Mesenchymal stem cell (in vitro differentiated cells and primary cell): Measurements from ENCODE around the gene GATA2.

Experiments used
- DNase-seq: peaks from one replicate; pipeline ENCODE4 v3.0.0-alpha.2; 2013
- H2AFZ ChIP-seq: one replicate; pipeline ENCODE4 v1.6.1; 2013; ENCODE audit warnings: low read depth, mild to moderate bottlenecking, control low read depth, inconsistent platforms, low read length, moderate library complexity
- H2AK5ac ChIP-seq: 2 replicates; pipeline ENCODE4 v1.6.1; 2013; ENCODE audit warnings: low read length, moderate library complexity, mild to moderate bottlenecking, inconsistent platforms; ENCODE audit not compliant: severe bottlenecking
- H2BK120ac ChIP-seq: one replicate; pipeline ENCODE4 v1.6.1; 2013; ENCODE audit warnings: low read depth, mild to moderate bottlenecking, inconsistent platforms, low read length, moderate library complexity
- H2BK12ac ChIP-seq, 2 experiments: one replicate each; pipeline ENCODE4 v1.6.1; 2013; ENCODE audit warnings: inconsistent platforms in 2 of 2, low read length in 2 of 2, mild to moderate bottlenecking in 2 of 2, moderate library complexity in 2 of 2, control low read depth in 1 of 2
- H2BK15ac ChIP-seq: one replicate; pipeline ENCODE4 v1.6.1; 2013; ENCODE audit warnings: mild to moderate bottlenecking, low read depth, inconsistent platforms; ENCODE audit not compliant: poor library complexity, severe bottlenecking
- H2BK5ac ChIP-seq: 2 replicates; pipeline ENCODE4 v1.6.1; 2013; ENCODE audit warnings: low read depth, mild to moderate bottlenecking, low read length, control low read depth, inconsistent platforms; ENCODE audit not compliant: poor library complexity, severe bottlenecking
- H3K14ac ChIP-seq, 2 experiments: one replicate each; pipeline ENCODE4 v1.6.1; 2013; ENCODE audit warnings: inconsistent platforms in 2 of 2, low read length in 2 of 2, control low read depth in 1 of 2, mild to moderate bottlenecking in 1 of 2, moderate library complexity in 1 of 2
- H3K18ac ChIP-seq, 2 experiments: one replicate each; pipeline ENCODE4 v1.6.1; 2013; ENCODE audit warnings: inconsistent platforms in 2 of 2, low read length in 2 of 2, control low read depth in 1 of 2, low read depth in 1 of 2, mild to moderate bottlenecking in 1 of 2
- H3K23ac ChIP-seq, 2 experiments: one replicate each; pipeline ENCODE4 v1.6.1; 2013; ENCODE audit warnings: inconsistent platforms in 2 of 2, low read length in 2 of 2, mild to moderate bottlenecking in 2 of 2, moderate library complexity in 2 of 2, control low read depth in 1 of 2
- H3K27ac ChIP-seq: 2 replicates; pipeline ENCODE4 v1.5.1; 2013; ENCODE audit warnings: mild to moderate bottlenecking, moderate library complexity, low read length, control low read depth, inconsistent platforms; ENCODE audit not compliant: poor library complexity, severe bottlenecking
- H3K27me3 ChIP-seq, 2 experiments: 2 replicates each; pipeline versions ENCODE4 v1.6.1 to v1.7.0; 2013; ENCODE audit warnings: low read length in 2 of 2, mild to moderate bottlenecking in 2 of 2, moderate library complexity in 2 of 2, control low read depth in 1 of 2, inconsistent platforms in 1 of 2; ENCODE audit not compliant: control insufficient read depth in 1 of 2, insufficient read depth in 1 of 2
- H3K36me3 ChIP-seq, 2 experiments: 2 replicates each; pipeline versions ENCODE4 v1.6.1 to v1.7.0; 2013; ENCODE audit warnings: low read length in 2 of 2, control low read depth in 1 of 2, inconsistent platforms in 1 of 2, low read depth in 1 of 2, mild to moderate bottlenecking in 1 of 2; ENCODE audit not compliant: insufficient read depth in 2 of 2, control insufficient read depth in 1 of 2
- H3K4ac ChIP-seq, 2 experiments: one replicate each; pipeline ENCODE4 v1.6.1; 2013; ENCODE audit warnings: inconsistent platforms in 2 of 2, low read length in 2 of 2, mild to moderate bottlenecking in 2 of 2, moderate library complexity in 2 of 2, control low read depth in 1 of 2, low read depth in 1 of 2
- H3K4me1 ChIP-seq: 2 replicates; pipeline ENCODE4 v1.6.1; 2013; ENCODE audit warnings: low read depth, low read length, control low read depth; ENCODE audit not compliant: control insufficient read depth, insufficient read depth
- H3K4me2 ChIP-seq: 2 replicates; pipeline ENCODE4 v1.6.1; 2013; ENCODE audit warnings: low read length, mild to moderate bottlenecking, inconsistent platforms; ENCODE audit not compliant: poor library complexity, severe bottlenecking
- H3K4me3 ChIP-seq, 2 experiments: 2 replicates each; pipeline versions ENCODE4 v1.5.1 to v1.7.0; 2013; ENCODE audit warnings: low read length in 2 of 2, mild to moderate bottlenecking in 2 of 2, control low read depth in 1 of 2, low read depth in 1 of 2; ENCODE audit not compliant: insufficient read depth in 1 of 2
- H3K79me1 ChIP-seq: replicated peaks from 2 replicates; pipeline ENCODE4 v1.6.1; 2013; ENCODE audit warnings: mild to moderate bottlenecking, control low read depth, low read length, inconsistent platforms; ENCODE audit not compliant: poor library complexity, severe bottlenecking
- H3K9ac ChIP-seq: 2 replicates; pipeline ENCODE4 v1.7.0; 2013; ENCODE audit warnings: mild to moderate bottlenecking, low read length, moderate library complexity
- H3K9me3 ChIP-seq: 2 replicates; pipeline ENCODE4 v1.7.0; 2013; ENCODE audit warnings: mild to moderate bottlenecking, low read length; ENCODE audit not compliant: control insufficient read depth
- H4K8ac ChIP-seq: one replicate; pipeline ENCODE4 v1.6.1; 2013; ENCODE audit warnings: inconsistent platforms, mild to moderate bottlenecking, low read length, moderate library complexity
- H4K91ac ChIP-seq: one replicate; pipeline ENCODE4 v1.6.1; 2013; ENCODE audit warnings: mild to moderate bottlenecking, low read length, inconsistent platforms
- WGBS: methylation state at CpG from one replicate; pipeline ENCODE4 v1.1.7; 2013; ENCODE audit warnings: mixed read lengths; 5-methylcytosine and 5-hydroxymethylcytosine counted together

The GATA2 gene

DNA sequence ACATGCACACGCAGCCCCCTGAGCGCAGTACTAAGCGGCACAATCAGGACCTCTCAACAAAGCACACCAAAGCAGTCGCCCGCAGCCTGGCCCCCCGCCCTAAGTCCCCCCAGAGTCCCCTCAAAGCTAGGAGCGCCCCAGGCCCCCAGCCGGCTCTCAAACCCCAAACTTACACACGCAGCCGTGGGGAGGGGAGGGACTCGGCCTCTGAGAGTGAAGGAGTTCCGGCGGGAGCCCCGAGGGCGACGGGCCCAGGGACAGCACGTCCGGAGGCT lies 5.5 kb downstream of the GATA2 start:
- Histone ChIP-seq H3K4ac (no peak overlapping the region), H3K4me3 (peak overlapping the region in 1 of 2 experiments; percentile 63), H2AFZ (no peak overlapping the region), H2AK5ac (no peak overlapping the region), H4K8ac (peak overlapping the region; percentile 9), H3K4me1 (peaks cover 47% of the 10 kb centered on the region), H3K9ac (no peak overlapping the region), H2BK120ac (no peak overlapping the region), H3K4me2 (peak overlapping the region; percentile 36), H3K23ac (no peak overlapping the region), H3K79me1 (no peaks in the 10 kb centered on the region), H2BK5ac (no peak overlapping the region), H3K27ac (no peak overlapping the region), H2BK12ac (no peak overlapping the region), H2BK15ac (no peak overlapping the region), H3K36me3 (no peaks in the 10 kb centered on the region), H3K18ac (no peak overlapping the region), H3K14ac (no peak overlapping the region), H4K91ac (no peak overlapping the region), H3K27me3 (peaks cover 96 to 99% of the 10 kb centered on the region in 2 experiments), H3K9me3 (no peaks in the 10 kb centered on the region)
- 0% methylated on average over 11 of the region's 18 CpGs for WGBS
- no peak for DNase-seq

DNA sequence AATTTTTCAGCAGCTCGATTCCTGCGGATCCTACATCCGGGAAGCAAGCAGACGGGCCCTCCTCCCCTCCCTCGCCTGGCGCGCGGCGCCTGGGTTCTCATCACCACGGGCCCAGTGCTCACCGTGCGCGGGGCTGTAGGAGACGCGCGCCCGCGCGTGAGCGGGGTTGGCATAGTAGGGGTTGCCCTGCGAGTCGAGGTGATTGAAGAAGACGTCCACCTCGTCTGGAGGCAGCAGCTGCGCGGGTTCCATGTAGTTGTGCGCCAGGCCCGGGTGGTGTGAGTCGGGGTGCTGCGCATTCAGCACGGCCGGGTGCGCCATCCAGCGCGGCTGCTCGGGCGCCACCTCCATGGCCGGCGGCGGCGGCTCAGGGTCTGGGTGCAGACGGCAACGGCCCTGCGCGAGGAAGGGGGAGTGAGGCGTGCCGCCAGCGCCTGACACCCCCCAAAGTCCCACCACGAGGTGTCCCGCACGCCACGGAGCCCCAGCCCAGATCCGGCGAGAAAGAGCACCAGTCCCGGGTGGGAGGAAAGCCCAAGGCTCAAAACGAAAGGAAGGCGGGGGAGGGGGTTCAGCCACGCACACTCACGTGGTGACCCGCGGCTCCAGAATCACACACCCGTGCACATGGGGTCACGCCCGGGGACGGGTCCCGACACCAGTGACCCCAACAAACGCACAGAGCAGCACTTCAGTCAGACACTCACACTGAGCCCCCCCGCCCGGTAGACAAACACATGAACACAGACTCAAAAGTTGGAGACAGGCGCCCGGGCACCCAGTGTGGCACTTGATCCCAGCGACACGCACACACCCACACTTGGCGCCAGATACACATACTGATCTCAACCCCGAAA lies 6.1 kb downstream of the GATA2 start:
- H3K4me1 ChIP-seq: peaks cover 48% of the 10 kb centered on the region
- peak overlapping the region in 1 of 2 experiments; percentile 47 for H3K23ac ChIP-seq
- peak overlapping the region; percentile 21 to 63 for H3K4me3 ChIP-seq
- no peak overlapping the region for H3K4ac ChIP-seq
- H3K9ac ChIP-seq: no peak overlapping the region
- peak; percentile 51 for DNase-seq
- peak overlapping the region in 1 of 2 experiments; percentile 41 for H3K14ac ChIP-seq
- H2AFZ ChIP-seq: no peak overlapping the region
- no peak overlapping the region for H3K27ac ChIP-seq
- no peak overlapping the region for H2BK12ac ChIP-seq
- 1% methylated on average over 63 of the region's 75 CpGs for WGBS
- peak overlapping the region in 1 of 2 experiments; percentile 46 for H3K18ac ChIP-seq
- peak overlapping the region; percentile 55 for H4K8ac ChIP-seq
- no peaks in the 10 kb centered on the region for H3K79me1 ChIP-seq
- no peak overlapping the region for H2BK120ac ChIP-seq
- no peaks in the 10 kb centered on the region for H3K36me3 ChIP-seq
- H2BK15ac ChIP-seq: no peak overlapping the region
- H3K4me2 ChIP-seq: peak overlapping the region; percentile 46
- H3K27me3 ChIP-seq: peaks cover 96 to 99% of the 10 kb centered on the region in 2 experiments
- H2AK5ac ChIP-seq: no peak overlapping the region
- H3K9me3 ChIP-seq: no peaks in the 10 kb centered on the region
- no peak overlapping the region for H2BK5ac ChIP-seq
- no peak overlapping the region for H4K91ac ChIP-seq

DNA sequence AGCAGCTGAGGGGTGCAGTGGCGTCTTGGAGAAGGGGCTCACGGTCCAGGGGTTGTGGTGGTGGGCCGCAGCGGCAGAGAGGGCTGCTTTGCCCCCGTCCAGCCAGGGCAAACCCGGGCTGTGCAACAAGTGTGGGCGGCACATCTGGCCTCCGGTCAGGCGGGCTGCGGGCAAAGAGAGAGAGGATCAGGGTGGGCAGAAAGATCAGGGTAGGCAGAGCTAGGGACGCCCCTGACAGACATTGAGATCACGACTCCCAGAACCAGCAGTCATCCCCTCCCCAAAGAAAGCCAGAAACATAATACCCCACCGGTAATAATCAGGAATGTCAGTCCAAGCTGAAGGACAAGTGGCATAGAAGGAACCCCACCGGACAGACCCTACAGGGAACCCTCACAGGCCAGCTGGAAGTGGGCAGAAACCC lies 6.8 kb downstream of the GATA2 start:
- H3K9ac ChIP-seq: no peak overlapping the region
- H3K27me3 ChIP-seq: peaks cover 96 to 98% of the 10 kb centered on the region in 2 experiments
- no peak overlapping the region for H2AFZ ChIP-seq
- WGBS: 26% methylated on average over 8 of the region's 14 CpGs
- H4K91ac ChIP-seq: no peak overlapping the region
- H3K4me2 ChIP-seq: no peak overlapping the region
- H2BK15ac ChIP-seq: no peak overlapping the region
- no peak overlapping the region for H2BK5ac ChIP-seq
- no peak overlapping the region for H2AK5ac ChIP-seq
- peak overlapping the region in 1 of 2 experiments; percentile 39 for H2BK12ac ChIP-seq
- no peak overlapping the region for H4K8ac ChIP-seq
- H3K23ac ChIP-seq: no peak overlapping the region
- H3K27ac ChIP-seq: no peak overlapping the region
- H3K14ac ChIP-seq: no peak overlapping the region
- H3K18ac ChIP-seq: peak overlapping the region in 1 of 2 experiments; percentile 18
- no peaks in the 10 kb centered on the region for H3K79me1 ChIP-seq
- no peaks in the 10 kb centered on the region for H3K36me3 ChIP-seq
- DNase-seq: no peak
- H2BK120ac ChIP-seq: no peak overlapping the region
- no peaks in the 10 kb centered on the region for H3K9me3 ChIP-seq
- no peak overlapping the region for H3K4ac ChIP-seq
- peaks cover 48% of the 10 kb centered on the region for H3K4me1 ChIP-seq
- H3K4me3 ChIP-seq: no peak overlapping the region

DNA sequence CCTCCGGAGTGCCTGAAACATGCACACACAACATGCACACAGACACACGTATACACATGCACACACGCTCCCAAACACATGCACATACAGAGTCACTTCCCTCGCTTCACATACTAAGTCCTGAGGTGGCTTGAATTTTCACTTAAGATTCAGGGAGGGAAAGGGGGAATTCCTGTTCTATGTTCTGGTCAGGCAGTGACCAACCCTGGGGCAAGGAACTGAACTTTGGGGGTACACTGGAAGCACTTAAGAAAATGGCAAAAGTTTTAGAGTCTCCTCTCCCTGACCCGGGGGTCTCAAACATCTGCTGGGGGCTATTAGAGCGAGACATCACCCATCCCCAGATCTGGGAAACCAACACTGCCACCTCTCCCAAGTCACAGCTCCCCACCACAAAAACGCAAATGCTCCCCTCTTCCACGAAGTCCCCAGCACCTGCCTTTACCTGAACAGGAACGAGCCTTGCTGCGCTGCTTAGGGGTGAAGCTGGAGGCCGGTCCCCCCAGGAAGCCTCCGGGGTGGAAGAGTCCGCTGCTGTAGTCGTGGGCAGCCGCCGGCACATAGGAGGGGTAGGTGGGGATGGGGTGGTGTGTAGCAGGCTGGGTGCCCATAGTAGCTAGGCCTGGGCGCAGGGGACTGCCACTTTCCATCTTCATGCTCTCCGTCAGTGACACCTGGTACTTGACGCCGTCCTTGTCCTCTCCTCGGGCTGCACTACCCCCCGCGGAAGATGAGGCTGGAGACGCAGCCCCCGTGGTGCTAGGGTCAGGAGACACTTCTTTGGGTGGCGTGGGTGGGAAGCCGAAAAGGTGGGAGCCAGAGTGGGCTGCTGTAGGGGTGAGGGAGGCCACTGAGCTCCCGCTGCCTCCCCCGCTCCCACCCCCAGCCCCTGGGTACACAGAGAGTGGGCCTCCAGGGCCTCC lies 7.5 kb downstream of the GATA2 start:
- Histone ChIP-seq H4K91ac (peak overlapping the region; percentile 31), H2BK15ac (no peak overlapping the region), H3K4ac (no peak overlapping the region), H3K14ac (no peak overlapping the region), H2BK12ac (no peak overlapping the region), H3K36me3 (no peaks in the 10 kb centered on the region), H3K9ac (no peak overlapping the region), H2AK5ac (no peak overlapping the region), H3K4me3 (no peak overlapping the region), H2BK5ac (no peak overlapping the region), H2AFZ (no peak overlapping the region), H3K79me1 (no peaks in the 10 kb centered on the region), H3K27ac (no peak overlapping the region), H3K27me3 (peaks cover 96 to 98% of the 10 kb centered on the region in 2 experiments), H3K9me3 (no peaks in the 10 kb centered on the region), H2BK120ac (no peak overlapping the region), H3K23ac (no peak overlapping the region), H4K8ac (no peak overlapping the region), H3K4me2 (no peak overlapping the region), H3K18ac (peak overlapping the region in 1 of 2 experiments; percentile 18), H3K4me1 (peaks cover 48% of the 10 kb centered on the region)
- no peak for DNase-seq
- WGBS: 38% methylated on average over 23 of the region's 29 CpGs
